Amygdala (tissue), 56 donors: Measurements from ENCODE around the gene SLC22A12.

Experiments
- DNase-seq, 56 donors: peaks; one replicate each; lab custom pipeline; 2025; lab: John Stamatoyannopoulos, UW

Gene SLC22A12

GRCh38 chr11:64641596-64642417 lies 50.8 kb downstream of the SLC22A12 start:
- no peak for DNase-seq

- no peak for DNase-seq
These were observed 51.4 kb downstream of the SLC22A12 start for GRCh38 chr11:64642418-64642735.

- no peak for DNase-seq
These were observed 51.8 kb downstream of the SLC22A12 start for GRCh38 chr11:64642871-64643255.

GRCh38 chr11:64643256-64643881 lies 52.3 kb downstream of the SLC22A12 start:
- DNase-seq: peak in 37 of 56 donors; percentile 21 to 74 (median 53)

GRCh38 chr11:64643920-64644646 lies 53.1 kb downstream of the SLC22A12 start:
- peak in 2 of 56 donors; percentile 52 to 66 for DNase-seq

- peak in 2 of 56 donors; percentile 21 to 44 for DNase-seq
These were observed 53.7 kb downstream of the SLC22A12 start for GRCh38 chr11:64644647-64645275.

GRCh38 chr11:64647019-64647779 lies 56.2 kb downstream of the SLC22A12 start:
- no peak for DNase-seq

- DNase-seq: no peak
These were observed 57.5 kb downstream of the SLC22A12 start for GRCh38 chr11:64648551-64648950.

- DNase-seq: no peak
These were observed 58.3 kb downstream of the SLC22A12 start for GRCh38 chr11:64649291-64649697.

- DNase-seq: peak in 9 of 56 donors; percentile 11 to 39 (median 20)
These were observed 60.0 kb downstream of the SLC22A12 start for GRCh38 chr11:64650923-64651523.
